ENCODE measurements around the gene COL4A6. TPM values are rescaled to one million over a fixed set of nuclear protein-coding genes. Genes with fewer than 3 reads are reported as not detected.

The COL4A6 gene
- total RNA-seq, 3 donors from 2014 or later (not counting 1 experiment from before 2014, with no cell fraction given) = not detected

- no peaks in the 10 kb centered on the region for H3K36me3 ChIP-seq (ENCODE audit: control insufficient read depth, insufficient read depth, low read length)
- Mint-ChIP-seq H3K27me3 (ENCODE audit: low read depth in 2 of 2) (no peaks in the 10 kb centered on the region), H3K36me3 (no peaks in the 10 kb centered on the region), H3K4me1 (no peaks in the 10 kb centered on the region), H3K27ac (no peak overlapping the region), H3K9me3 (no peaks in the 10 kb centered on the region), H3K4me3 (no peak overlapping the region)
- WGBS (ENCODE audit: insufficient coverage) = no CpG with 5 or more reads among the region's 1 CpG
- no peaks in the 10 kb centered on the region for H3K27me3 ChIP-seq (ENCODE audit: control insufficient read depth, insufficient read depth, low read length)
- intact Hi-C loops (cut with micrococcal nuclease) = no loop called here
- TF ChIP-seq CTCF (IDR thresholded peaks at IDR 0.05) = no peak
- no peaks in the 10 kb centered on the region for H3K4me1 ChIP-seq (ENCODE audit: control insufficient read depth, insufficient read depth, low read length)
- DNase-seq = no peak
- H3K4me3 ChIP-seq (ENCODE audit: low read length) = no peak overlapping the region
- ATAC-seq = no peak
- no peak overlapping the region for H3K27ac ChIP-seq (ENCODE audit: low read length)
- H3K9me3 ChIP-seq (ENCODE audit: control insufficient read depth, insufficient read depth, low read length) = no peaks in the 10 kb centered on the region
Observed at GRCh38 chrX:108366644-108367406, 71.4 kb downstream of the COL4A6 start.

- H3K27ac Mint-ChIP-seq = no peak overlapping the region
- DNase-seq (no peak), ATAC-seq (no peak)
- Histone ChIP-seq H3K36me3 (ENCODE audit: control insufficient read depth, insufficient read depth, low read length) (no peaks in the 10 kb centered on the region), H3K4me1 (ENCODE audit: control insufficient read depth, insufficient read depth, low read length) (no peaks in the 10 kb centered on the region), H3K4me3 (ENCODE audit: low read length) (no peak overlapping the region), H3K27ac (ENCODE audit: low read length) (no peak overlapping the region), H3K9me3 (ENCODE audit: control insufficient read depth, insufficient read depth, low read length) (no peaks in the 10 kb centered on the region), H3K27me3 (ENCODE audit: control insufficient read depth, insufficient read depth, low read length) (no peaks in the 10 kb centered on the region)
- no peak overlapping the region for H3K4me3 Mint-ChIP-seq
- intact Hi-C loops (cut with micrococcal nuclease) = no loop called here
- no peak for TF ChIP-seq CTCF (IDR thresholded peaks at IDR 0.05)
- no peaks in the 10 kb centered on the region for H3K9me3 Mint-ChIP-seq
- no peaks in the 10 kb centered on the region for H3K36me3 Mint-ChIP-seq
- no CpG with 5 or more reads among the region's 1 CpG for WGBS (ENCODE audit: insufficient coverage)
- no peaks in the 10 kb centered on the region for H3K27me3 Mint-ChIP-seq (ENCODE audit: low read depth in 2 of 2)
- H3K4me1 Mint-ChIP-seq = no peaks in the 10 kb centered on the region
Observed at GRCh38 chrX:108362026-108362425, 76.2 kb downstream of the COL4A6 start.

- no peak overlapping the region for H3K27ac Mint-ChIP-seq
- Histone ChIP-seq H3K4me3 (ENCODE audit: low read length) (no peak overlapping the region), H3K4me1 (ENCODE audit: control insufficient read depth, insufficient read depth, low read length) (no peaks in the 10 kb centered on the region), H3K27me3 (ENCODE audit: control insufficient read depth, insufficient read depth, low read length) (no peaks in the 10 kb centered on the region), H3K27ac (ENCODE audit: low read length) (no peak overlapping the region), H3K9me3 (ENCODE audit: control insufficient read depth, insufficient read depth, low read length) (no peaks in the 10 kb centered on the region), H3K36me3 (ENCODE audit: control insufficient read depth, insufficient read depth, low read length) (no peaks in the 10 kb centered on the region)
- no peaks in the 10 kb centered on the region for H3K27me3 Mint-ChIP-seq (ENCODE audit: low read depth in 2 of 2)
- H3K4me3 Mint-ChIP-seq = no peak overlapping the region
- no peak for TF ChIP-seq CTCF (IDR thresholded peaks at IDR 0.05)
- no peaks in the 10 kb centered on the region for H3K9me3 Mint-ChIP-seq
- H3K4me1 Mint-ChIP-seq = no peaks in the 10 kb centered on the region
- intact Hi-C loops (cut with micrococcal nuclease) = no loop called here
- no peak for ATAC-seq
- H3K36me3 Mint-ChIP-seq = no peaks in the 10 kb centered on the region
- no peak for DNase-seq
- WGBS (ENCODE audit: insufficient coverage) = 81% methylated on average over 2 of the region's 2 CpGs
Observed at GRCh38 chrX:108361316-108361715, 76.9 kb downstream of the COL4A6 start.

All from natural killer cell (primary cell).